H1 (cell line): Measurements from ENCODE around the gene ATF7. TPM values are rescaled to one million over a fixed set of nuclear protein-coding genes. Genes with fewer than 3 reads are reported as not detected.
"Not testable (repeated sequence)": the region's sequence is repeated elsewhere in the genome, so short reads cannot be mapped to it uniquely, and the experiment has no call there.

ENCODE experiments used
- CTCF ChIA-PET: fragments of 300-600 bp; sonication (Branson Sonifier 250); formaldehyde crosslinking; loops from one replicate; lab custom pipeline; 2021; ENCODE audit not compliant: partially characterized antibody; lab: Charles Lee
- POLR2A ChIA-PET: fragments of 300-600 bp; sonication (Branson Sonifier 250); formaldehyde crosslinking; loops from one replicate; lab custom pipeline; 2021; ENCODE audit warnings: inconsistent platforms; ENCODE audit not compliant: partially characterized antibody; lab: Charles Lee
- DNase-seq, 2 experiments: peaks; one replicate each; pipeline versions ENCODE4 v3.0.0 to v3.0.0-alpha.2; 2010 to 2022; ENCODE audit warnings: low spot score in 2 of 2, low read depth in 1 of 2, mixed read lengths in 1 of 2
- FAIRE-seq: peaks from 2 replicates; lab custom pipeline; 2011; peaks lifted over from hg19 to GRCh38; lab: Jason Lieb, UNC
- H2AFZ ChIP-seq: 2 replicates; pipeline ENCODE4 v1.8.1; 2012; ENCODE audit warnings: low read length, inconsistent platforms
- H2AK5ac ChIP-seq: 2 replicates; pipeline ENCODE4 v1.6.1; 2013; ENCODE audit warnings: low read depth, low read length
- H2BK120ac ChIP-seq: replicated peaks from 2 replicates; pipeline ENCODE3; 2013; ENCODE audit warnings: low read depth, low read length, inconsistent platforms
- H2BK12ac ChIP-seq: 2 replicates; pipeline ENCODE4 v1.6.1; 2013; ENCODE audit warnings: low read depth, low read length
- H2BK15ac ChIP-seq: 2 replicates; pipeline ENCODE4 v1.6.1; 2013; ENCODE audit warnings: low read length
- H2BK20ac ChIP-seq: 2 replicates; pipeline ENCODE4 v1.6.1; 2013; ENCODE audit warnings: low read length
- H2BK5ac ChIP-seq: 2 replicates; pipeline ENCODE4 v1.6.1; 2013; ENCODE audit warnings: low read depth, low read length
- H3K14ac ChIP-seq: 2 replicates; pipeline ENCODE4 v1.6.1; 2013; ENCODE audit warnings: inconsistent platforms; ENCODE audit not compliant: insufficient read length
- H3K18ac ChIP-seq: 2 replicates; pipeline ENCODE4 v1.6.1; 2013; ENCODE audit warnings: low read length; ENCODE audit errors: extremely low read depth
- H3K23ac ChIP-seq: 2 replicates; pipeline ENCODE4 v1.6.1; 2013; ENCODE audit warnings: inconsistent platforms; ENCODE audit not compliant: insufficient read length
- H3K23me2 ChIP-seq: 2 replicates; pipeline ENCODE4 v1.6.1; 2013; ENCODE audit warnings: low read depth, low read length
- H3K27ac ChIP-seq: 2 replicates; pipeline ENCODE4 v1.6.1; 2011; ENCODE audit warnings: low read depth, low read length, inconsistent platforms
- H3K27me3 ChIP-seq, 4 experiments: replicated peaks in 1 of 4; 1 replicate in 1 of 4; 2 replicates in 3 of 4; pipeline versions ENCODE4 v1.6.1 to v1.8.1; 2011 to 2013; ENCODE audit warnings: low read length in 3 of 4, mild to moderate bottlenecking in 3 of 4, inconsistent platforms in 2 of 4, mixed read lengths in 2 of 4, moderate library complexity in 1 of 4; ENCODE audit not compliant: control insufficient read depth in 3 of 4, insufficient read depth in 3 of 4; ENCODE audit errors: extremely low read depth in 1 of 4
- H3K36me3 ChIP-seq, 4 experiments: 2 replicates each; pipeline versions ENCODE4 v1.6.1 to v1.8.1; 2011 to 2013; ENCODE audit warnings: mild to moderate bottlenecking in 4 of 4, low read length in 3 of 4, moderate library complexity in 2 of 4, control low read depth in 1 of 4, inconsistent platforms in 1 of 4; ENCODE audit not compliant: insufficient read depth in 4 of 4, control insufficient read depth in 2 of 4
- H3K4ac ChIP-seq: replicated peaks from 2 replicates; pipeline ENCODE3; 2013; ENCODE audit warnings: low read length, low read depth, mixed read lengths, inconsistent platforms; ENCODE audit not compliant: insufficient read length
- H3K4me1 ChIP-seq, 4 experiments: replicated peaks in 1 of 4; 1 replicate in 1 of 4; 2 replicates in 3 of 4; pipeline versions ENCODE4 v1.6.1 to v1.8.1; 2011 to 2013; ENCODE audit warnings: low read length in 3 of 4, inconsistent platforms in 2 of 4, mixed read lengths in 1 of 4; ENCODE audit not compliant: insufficient read depth in 4 of 4, control insufficient read depth in 3 of 4
- H3K4me2 ChIP-seq, 2 experiments: 2 replicates each; pipeline versions ENCODE4 v1.6.1 to v1.8.1; 2011 to 2013; ENCODE audit warnings: low read depth in 2 of 2, low read length in 2 of 2, control low read depth in 1 of 2, inconsistent platforms in 1 of 2, mild to moderate bottlenecking in 1 of 2; ENCODE audit not compliant: insufficient read depth in 1 of 2
- H3K4me3 ChIP-seq, 4 experiments: fragments of 200-600, 300-600 bp in 1 of 4; sonication (generic), shearing (Covaris generic), sonication (Bioruptor Twin) in 1 of 4; 2 replicates each; pipeline versions ENCODE4 v1.5.1 to v1.8.1; 2011 to 2016; ENCODE audit warnings: low read length in 4 of 4, low read depth in 3 of 4, control low read depth in 2 of 4, inconsistent platforms in 2 of 4, mild to moderate bottlenecking in 2 of 4, mixed read lengths in 1 of 4, moderate library complexity in 1 of 4; ENCODE audit not compliant: insufficient read depth in 2 of 4; ENCODE audit errors: extremely low read depth in 1 of 4
- H3K56ac ChIP-seq: replicated peaks from 2 replicates; pipeline ENCODE3; 2013; ENCODE audit warnings: low read depth, mild to moderate bottlenecking, mixed read lengths, low read length, inconsistent platforms; ENCODE audit not compliant: insufficient read length
- H3K79me1 ChIP-seq: 2 replicates; pipeline ENCODE4 v1.6.1; 2013; ENCODE audit warnings: low read depth, low read length, control low read depth
- H3K79me2 ChIP-seq, 2 experiments: 2 replicates each; pipeline versions ENCODE4 v1.6.1 to v1.8.1; 2012 to 2013; ENCODE audit warnings: low read length in 2 of 2, mild to moderate bottlenecking in 2 of 2, inconsistent platforms in 1 of 2; ENCODE audit not compliant: insufficient read depth in 2 of 2, control insufficient read depth in 1 of 2
- H3K9ac ChIP-seq, 4 experiments: replicated peaks in 1 of 4; 1 replicate in 1 of 4; 2 replicates in 3 of 4; pipeline versions ENCODE4 v1.6.1 to v1.8.1; 2011 to 2013; ENCODE audit warnings: low read depth in 3 of 4, low read length in 3 of 4, control low read depth in 2 of 4, mild to moderate bottlenecking in 2 of 4, moderate library complexity in 2 of 4, inconsistent platforms in 1 of 4; ENCODE audit errors: extremely low read depth in 1 of 4
- H3K9me3 ChIP-seq, 2 experiments: 2 replicates each; pipeline versions ENCODE4 v1.6.1 to v1.8.1; 2012 to 2013; ENCODE audit warnings: mild to moderate bottlenecking in 2 of 2, moderate library complexity in 2 of 2, control low read depth in 1 of 2, inconsistent platforms in 1 of 2, low read depth in 1 of 2, low read length in 1 of 2, mixed read lengths in 1 of 2; ENCODE audit not compliant: insufficient read depth in 2 of 2
- H4K20me1 ChIP-seq, 2 experiments: replicated peaks in 1 of 2; 2 replicates each; pipeline versions ENCODE3 to v1.8.1; 2011 to 2013; ENCODE audit warnings: inconsistent platforms in 2 of 2, low read length in 2 of 2, mild to moderate bottlenecking in 1 of 2; ENCODE audit not compliant: insufficient read depth in 2 of 2, control insufficient read depth in 1 of 2
- H4K5ac ChIP-seq: 2 replicates; pipeline ENCODE4 v1.6.1; 2013; ENCODE audit warnings: low read length, low read depth, mixed read lengths, inconsistent platforms; ENCODE audit not compliant: insufficient read length
- H4K8ac ChIP-seq: 2 replicates; pipeline ENCODE4 v1.8.0; 2013; ENCODE audit warnings: mild to moderate bottlenecking, moderate library complexity, low read length, inconsistent platforms; ENCODE audit not compliant: insufficient read depth; ENCODE audit errors: extremely low read depth
- H4K91ac ChIP-seq: replicated peaks from 2 replicates; pipeline ENCODE3; 2013; ENCODE audit warnings: low read length, mixed read lengths, inconsistent platforms; ENCODE audit not compliant: insufficient read length
- WGBS, 2 experiments: shearing (Covaris generic) in 1 of 2; methylation state at CpG; one replicate each; pipeline versions ENCODE4 v1.1.6 to v1.1.7; 2013 to 2015; ENCODE audit warnings: low lambda C conversion rate in 2 of 2, mixed read lengths in 2 of 2, inconsistent platforms in 1 of 2, low coverage in 1 of 2, missing lambda C conversion rate in 1 of 2; ENCODE audit not compliant: insufficient replicate concordance in 2 of 2, insufficient coverage in 1 of 2, insufficient read length in 1 of 2; ENCODE audit errors: extremely low coverage in 1 of 2, missing lambda C conversion rate in 1 of 2; 5-methylcytosine and 5-hydroxymethylcytosine counted together
- polyA plus RNA-seq, 7 experiments: library from polyadenylated mRNA; depleted of rRNA in 3 of 7; stranded (reverse) in 5 of 7; unstranded in 2 of 7; fragments of >200 nt in 5 of 7; fragments of 200-250 nt in 2 of 7; gene quantifications; 1 replicate in 5 of 7; 2 replicates in 1 of 7; 4 replicates in 1 of 7; pipeline versions ENCODE4 v1.2.1 to v1.2.3, GENCODE V29; 2011 to 2013; ENCODE audit warnings: missing spikeins in 2 of 7, mixed read lengths in 2 of 7
- total RNA-seq: library from RNA; stranded (reverse); fragmentation: NEBNext Ultra II Directional; extraction: Animal tissue kit (Norgen Biotek cat#: 25700); gene quantifications from 2 replicates; pipeline ENCODE4 v1.2.1, GENCODE V29; 2021

The ATF7 gene
- total and polyA plus RNA-seq, 2 of the 8 experiments (the other 6 are each of a cell fraction or from before 2014, with no cell fraction given) = 10.1 to 16.6 TPM

GRCh38 chr12:53550131-53550530 is 76.1 kb downstream of the ATF7 start:
- H3K27ac ChIP-seq, H2BK12ac ChIP-seq, CTCF ChIA-PET, H3K14ac ChIP-seq, H3K23me2 ChIP-seq, H2BK120ac ChIP-seq, H3K4me3 ChIP-seq, H4K20me1 ChIP-seq, DNase-seq, H3K18ac ChIP-seq, H3K23ac ChIP-seq, H3K9me3 ChIP-seq, H3K4me1 ChIP-seq, H3K4me2 ChIP-seq, H3K9ac ChIP-seq, H2AK5ac ChIP-seq, H3K4ac ChIP-seq, H3K36me3 ChIP-seq, H3K27me3 ChIP-seq, H4K91ac ChIP-seq, H3K56ac ChIP-seq, H3K79me2 ChIP-seq, H4K5ac ChIP-seq, H2BK15ac ChIP-seq, H2AFZ ChIP-seq, H2BK5ac ChIP-seq, H4K8ac ChIP-seq, FAIRE-seq, H2BK20ac ChIP-seq, H3K79me1 ChIP-seq: not testable (repeated sequence)
- POLR2A ChIA-PET = interaction anchor here (1.1 kb wide), 1 partner anchor 78 kb away, joined by 3 read pairs; no protein-coding TSS in a partner anchor
- 89% methylated on average over 8 of the region's 8 CpGs; no CpG with 5 or more reads in 1 of the 2 experiments for WGBS, 2 experiments

GRCh38 chr12:53548354-53548753 is 77.8 kb downstream of the ATF7 start:
- not testable (repeated sequence) for H2BK20ac ChIP-seq, H3K18ac ChIP-seq, H3K4ac ChIP-seq, H3K27ac ChIP-seq, H3K23ac ChIP-seq, H3K4me1 ChIP-seq, DNase-seq, H2AFZ ChIP-seq, H4K20me1 ChIP-seq, H2BK12ac ChIP-seq, H2BK15ac ChIP-seq, H3K36me3 ChIP-seq, H4K5ac ChIP-seq, H3K4me2 ChIP-seq, H3K14ac ChIP-seq, H3K9ac ChIP-seq, H2BK5ac ChIP-seq, H2AK5ac ChIP-seq, H3K56ac ChIP-seq, H3K9me3 ChIP-seq, H3K79me1 ChIP-seq, H3K27me3 ChIP-seq, H3K4me3 ChIP-seq, H4K91ac ChIP-seq, H2BK120ac ChIP-seq, FAIRE-seq, H4K8ac ChIP-seq, H3K23me2 ChIP-seq, H3K79me2 ChIP-seq
- ChIA-PET CTCF (interaction anchor here (0.8 to 2.1 kb wide), 7 partner anchors 35 to 198 kb away, joined by 3 to 6 read pairs (median 3); partner anchors contain the start of gene ATP5MC2), POLR2A (interaction anchor here (0.7 to 1.8 kb wide), 3 partner anchors 111 to 127 kb away, joined by 3 to 6 read pairs (median 4); partner anchors contain the start of gene ATP5MC2)
- 99% methylated on average over 6 of the region's 6 CpGs; no CpG with 5 or more reads in 1 of the 2 experiments for WGBS, 2 experiments
